HL-60 (cell line): ENCODE results near the gene CEP164.

Experiments used
- GABPA ChIP-seq: IDR thresholded peaks from 2 replicates; pipeline ENCODE4 v1.6.1; 2012; ENCODE audit warnings: low read depth
- TF ChIP-seq, protein P1 (sequence below): IDR thresholded peaks from one replicate; pipeline ENCODE4 v1.5.1; 2011; ENCODE audit warnings: low read length, control low read depth, inconsistent platforms; ENCODE audit not compliant: insufficient read depth

DNA sequence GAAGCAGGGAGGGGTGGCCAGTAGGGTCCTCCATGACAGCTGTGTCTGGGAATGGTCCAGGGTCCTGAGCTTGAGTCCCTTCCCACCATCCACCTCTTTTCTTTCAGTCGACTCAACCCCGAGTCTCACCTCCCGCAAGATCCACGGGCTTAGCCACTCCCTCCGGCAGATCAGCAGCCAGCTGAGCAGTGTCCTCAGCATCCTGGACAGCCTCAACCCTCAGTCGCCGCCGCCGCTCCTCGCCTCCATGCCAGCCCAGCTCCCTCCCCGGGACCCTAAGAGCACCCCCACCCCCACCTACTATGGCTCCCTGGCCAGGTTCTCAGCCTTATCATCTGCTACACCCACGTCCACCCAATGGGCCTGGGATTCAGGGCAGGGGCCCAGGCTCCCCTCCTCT lies 81.9 kb downstream of the CEP164 start:
- TF ChIP-seq, protein P1, sequence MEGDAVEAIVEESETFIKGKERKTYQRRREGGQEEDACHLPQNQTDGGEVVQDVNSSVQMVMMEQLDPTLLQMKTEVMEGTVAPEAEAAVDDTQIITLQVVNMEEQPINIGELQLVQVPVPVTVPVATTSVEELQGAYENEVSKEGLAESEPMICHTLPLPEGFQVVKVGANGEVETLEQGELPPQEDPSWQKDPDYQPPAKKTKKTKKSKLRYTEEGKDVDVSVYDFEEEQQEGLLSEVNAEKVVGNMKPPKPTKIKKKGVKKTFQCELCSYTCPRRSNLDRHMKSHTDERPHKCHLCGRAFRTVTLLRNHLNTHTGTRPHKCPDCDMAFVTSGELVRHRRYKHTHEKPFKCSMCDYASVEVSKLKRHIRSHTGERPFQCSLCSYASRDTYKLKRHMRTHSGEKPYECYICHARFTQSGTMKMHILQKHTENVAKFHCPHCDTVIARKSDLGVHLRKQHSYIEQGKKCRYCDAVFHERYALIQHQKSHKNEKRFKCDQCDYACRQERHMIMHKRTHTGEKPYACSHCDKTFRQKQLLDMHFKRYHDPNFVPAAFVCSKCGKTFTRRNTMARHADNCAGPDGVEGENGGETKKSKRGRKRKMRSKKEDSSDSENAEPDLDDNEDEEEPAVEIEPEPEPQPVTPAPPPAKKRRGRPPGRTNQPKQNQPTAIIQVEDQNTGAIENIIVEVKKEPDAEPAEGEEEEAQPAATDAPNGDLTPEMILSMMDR: no peak
- TF ChIP-seq GABPA: no peak
